IPS DF 4.7 (cell line): Measurements from ENCODE around the gene SLC17A8.
"Not testable (repeated sequence)": the region's sequence is repeated elsewhere in the genome, so short reads cannot be mapped to it uniquely, and the experiment has no call there.

Experiments used
- DNase-seq: peaks from one replicate; pipeline ENCODE4 v3.0.0-alpha.2; 2013; ENCODE audit warnings: low spot score; ENCODE audit errors: extremely low read depth

The SLC17A8 gene

DNA sequence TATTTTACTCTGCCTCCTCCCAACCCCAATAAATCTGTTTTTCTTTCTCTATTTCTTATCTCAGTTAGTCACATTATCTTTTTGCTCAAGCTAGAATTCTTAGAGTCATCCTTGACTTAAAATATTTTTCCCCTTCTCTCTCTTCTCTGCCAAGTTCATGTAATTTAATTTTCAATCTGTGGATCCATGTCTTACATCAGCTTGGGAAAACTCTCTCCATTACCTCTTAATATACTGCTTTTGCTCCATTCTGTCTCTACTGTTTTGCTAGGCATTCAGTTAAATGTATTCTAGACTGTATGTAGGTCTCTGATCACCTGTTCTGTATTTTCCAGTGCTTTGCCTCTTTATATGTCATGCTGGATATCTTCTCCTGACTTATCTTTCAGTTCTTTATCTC, 65.8 kb downstream of the SLC17A8 start:
- DNase-seq = no peak

DNA sequence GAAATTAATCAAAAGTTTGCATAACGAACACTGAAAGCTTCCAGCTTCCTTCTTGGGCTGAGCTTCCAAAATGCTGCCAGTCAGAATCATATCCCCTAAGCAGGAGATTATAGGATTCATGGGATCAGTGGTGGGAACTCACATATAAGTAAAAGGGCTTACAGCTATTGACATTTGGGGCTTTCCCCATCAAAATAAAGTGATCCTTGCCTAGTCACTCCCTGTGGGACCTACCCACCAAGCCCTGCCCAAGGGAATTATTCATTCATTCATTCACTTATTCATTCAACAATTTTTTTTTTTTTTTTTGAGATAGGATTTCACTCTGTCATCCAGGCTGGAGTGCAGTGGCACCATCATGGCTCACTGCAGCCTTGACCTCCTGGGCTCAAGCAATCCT, 69.3 kb downstream of the SLC17A8 start:
- DNase-seq = no peak

DNA sequence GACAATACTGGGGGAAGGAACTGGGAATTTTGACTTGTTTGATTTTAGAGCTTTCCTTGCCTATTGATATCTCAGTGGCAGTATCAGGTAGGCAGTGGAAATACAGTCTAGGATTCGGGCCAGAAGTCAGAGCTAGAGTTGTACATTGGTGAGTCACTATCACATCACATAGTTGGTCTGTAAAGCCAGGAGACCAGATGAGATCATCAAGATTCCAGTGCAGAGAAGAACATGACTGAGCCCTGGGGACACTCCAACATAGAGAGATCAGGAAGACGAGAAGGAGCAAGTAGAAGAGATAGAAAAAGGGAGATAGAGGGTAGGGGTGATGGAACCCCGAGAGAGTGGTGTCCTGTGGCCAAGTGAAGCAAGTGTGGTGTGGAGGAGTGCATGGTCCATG, 70.2 kb downstream of the SLC17A8 start:
- DNase-seq = no peak

DNA sequence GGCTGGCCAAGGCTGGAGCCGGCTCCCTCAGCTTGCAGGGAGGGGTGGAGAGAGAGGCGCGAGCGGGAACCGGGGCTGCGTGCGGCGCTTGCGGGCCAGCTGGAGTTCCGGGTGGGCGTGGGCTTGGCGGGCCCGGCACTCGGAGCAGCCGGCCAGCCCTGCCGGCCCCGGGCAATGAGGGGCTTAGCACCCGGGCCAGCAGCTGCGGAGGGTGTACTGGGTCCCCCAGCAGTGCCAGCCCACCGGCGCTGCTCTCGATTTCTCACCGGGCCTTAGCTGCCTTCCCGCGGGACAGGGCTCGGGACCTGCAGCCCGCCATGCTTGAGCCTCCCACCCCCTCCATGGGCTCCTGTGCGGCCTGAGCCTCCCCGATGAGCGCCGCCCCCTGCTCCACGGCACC, 73.4 kb downstream of the SLC17A8 start:
- not testable (repeated sequence) for DNase-seq

DNA sequence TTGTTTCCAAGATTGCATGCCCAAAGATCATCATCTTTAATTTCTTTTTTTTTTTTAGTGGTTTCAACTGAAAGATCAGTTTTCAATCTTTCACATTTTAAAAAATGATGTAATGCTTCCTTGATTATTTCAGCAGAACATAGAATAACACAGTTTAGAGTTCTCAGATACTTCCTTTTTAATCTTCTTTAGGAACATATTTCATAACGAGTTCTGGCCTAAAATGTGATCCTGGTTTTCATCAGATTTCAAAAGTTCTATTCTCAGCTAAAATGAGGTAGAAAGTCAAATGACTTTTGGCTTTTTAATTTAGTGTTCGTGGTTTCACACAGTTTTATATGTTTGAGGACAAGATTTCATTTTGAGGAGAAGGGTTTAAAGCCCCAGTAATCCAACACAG, 76.8 kb downstream of the SLC17A8 start:
- DNase-seq = no peak

DNA sequence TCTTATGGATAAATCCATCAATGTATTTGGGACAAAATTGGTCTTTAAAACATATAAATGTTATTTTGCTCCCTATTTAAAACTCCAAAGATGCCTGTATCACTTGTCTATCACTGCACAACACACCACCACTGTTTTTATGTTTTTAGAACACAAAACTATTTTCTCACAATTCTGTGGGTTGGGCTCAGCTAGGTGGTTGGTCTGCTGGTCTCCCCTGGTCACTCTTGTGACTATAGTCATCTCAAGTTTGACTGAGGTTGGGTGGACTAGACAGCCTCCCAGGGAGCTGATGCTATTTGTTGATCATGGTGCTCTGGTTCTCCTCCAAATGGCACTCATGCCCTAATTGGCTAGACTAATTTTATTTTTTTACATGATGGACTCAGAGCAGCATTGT, 77.3 kb downstream of the SLC17A8 start:
- DNase-seq = no peak

DNA sequence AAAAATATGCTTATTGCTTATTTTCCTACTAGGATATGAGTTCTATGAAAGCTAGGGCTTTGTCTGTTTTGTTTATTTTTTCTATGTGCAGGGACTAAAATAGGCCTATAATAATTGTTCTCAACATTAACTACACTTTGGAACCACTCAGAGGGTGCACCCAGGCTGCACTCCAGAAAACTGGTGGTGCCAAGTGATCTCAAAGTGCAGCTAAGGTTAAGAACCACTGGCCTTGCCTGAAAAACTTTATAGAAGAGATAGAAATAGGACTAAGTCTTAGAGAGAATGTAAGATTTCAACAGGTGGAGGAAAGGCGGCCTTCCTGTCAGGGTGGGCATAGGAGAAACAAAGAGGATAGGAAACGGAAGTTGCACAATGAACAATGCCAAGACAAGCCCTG, 79.1 kb downstream of the SLC17A8 start:
- DNase-seq = no peak

DNA sequence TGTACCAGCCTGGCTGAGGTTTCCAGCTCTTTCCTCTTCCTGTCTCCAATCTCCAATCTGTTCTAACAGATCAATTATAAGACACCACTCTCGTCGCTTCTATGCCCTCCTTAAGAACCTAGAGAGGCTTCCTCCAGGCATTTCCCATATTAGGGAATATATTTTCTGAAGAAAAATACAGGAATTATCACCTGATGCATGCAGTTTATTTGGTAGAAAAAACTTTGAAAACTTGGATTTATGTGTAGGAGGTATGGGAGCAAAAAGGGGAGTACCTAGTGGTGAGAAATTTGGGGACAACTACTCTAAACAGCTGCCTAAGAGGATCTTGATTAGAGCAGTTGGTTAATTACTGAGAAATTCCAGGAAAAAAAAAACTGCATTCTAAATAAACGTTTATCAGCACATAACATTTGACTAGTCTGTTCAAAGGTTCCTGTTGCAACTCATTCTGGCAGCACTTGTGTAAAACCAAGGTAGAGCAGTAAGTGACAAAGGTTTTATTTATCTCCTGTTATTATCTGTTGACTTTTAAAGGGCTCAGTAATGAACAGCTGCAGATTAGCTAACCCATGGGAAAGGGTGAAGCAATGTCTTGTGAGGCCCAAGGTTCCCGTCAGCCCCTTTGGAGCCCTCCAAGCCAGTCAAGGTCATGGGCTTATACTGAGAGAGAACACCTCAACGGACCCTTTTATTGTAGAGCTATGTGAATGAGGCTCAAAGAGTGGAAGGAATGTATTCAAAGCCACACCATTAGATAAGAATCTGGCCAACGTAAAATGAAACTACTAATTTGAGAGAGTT, 80.4 kb downstream of the SLC17A8 start:
- DNase-seq = no peak

DNA sequence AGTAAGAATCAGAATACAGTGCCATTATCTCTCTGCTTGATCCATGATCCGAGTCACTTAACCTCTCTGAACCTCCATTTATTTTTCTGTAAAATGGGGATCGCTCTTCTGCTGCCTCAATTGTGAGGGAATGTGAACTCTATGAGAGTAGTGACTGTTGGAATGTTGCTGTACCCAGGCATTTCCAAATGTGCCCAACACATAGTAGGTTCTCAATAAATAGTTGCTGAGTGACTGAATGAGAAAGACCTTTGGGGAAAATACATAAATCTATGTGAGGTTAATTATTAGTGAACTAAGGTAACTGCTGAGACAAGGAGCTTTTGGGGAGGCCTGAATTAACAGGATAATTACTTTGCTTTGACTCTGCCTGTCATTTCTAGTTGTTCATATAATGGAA, 82.9 kb downstream of the SLC17A8 start:
- no peak for DNase-seq

DNA sequence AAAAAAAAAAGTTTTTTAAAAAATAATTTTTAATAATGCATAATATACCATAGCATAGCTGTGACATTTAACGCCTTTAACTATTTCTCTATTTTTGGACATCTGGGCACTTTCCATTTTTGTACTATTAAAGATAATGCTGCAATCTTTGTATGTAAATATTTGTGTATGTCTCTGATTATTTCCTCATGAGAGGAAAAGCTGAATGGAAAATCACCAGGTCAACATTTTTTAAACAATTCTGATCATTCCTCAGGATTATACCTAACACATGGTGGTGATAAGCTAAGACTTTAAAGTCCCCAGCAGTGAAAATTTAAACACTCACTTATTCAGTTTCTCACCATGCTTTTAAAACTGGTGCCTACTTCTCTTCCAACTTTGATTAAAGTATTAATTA, 85.5 kb downstream of the SLC17A8 start:
- no peak for DNase-seq

DNA sequence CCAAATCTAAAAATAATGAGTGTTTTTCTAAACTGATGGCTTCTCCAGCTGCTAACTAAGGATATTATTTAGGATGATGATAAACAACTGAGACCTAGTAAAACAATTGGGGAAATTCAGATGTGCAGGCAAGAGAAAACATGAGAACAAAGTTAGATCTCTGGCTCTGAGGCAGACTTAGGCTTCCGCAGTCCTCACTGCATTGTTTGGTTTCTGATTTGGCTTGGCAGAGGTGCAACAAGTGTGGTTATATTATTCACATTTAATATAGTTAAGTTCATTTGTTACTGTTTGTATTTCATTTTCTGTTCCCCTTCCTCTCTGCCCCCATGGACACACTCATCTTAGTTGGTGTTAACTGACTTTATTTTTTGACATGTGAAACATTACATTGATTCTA, 86.6 kb downstream of the SLC17A8 start:
- DNase-seq = no peak

DNA sequence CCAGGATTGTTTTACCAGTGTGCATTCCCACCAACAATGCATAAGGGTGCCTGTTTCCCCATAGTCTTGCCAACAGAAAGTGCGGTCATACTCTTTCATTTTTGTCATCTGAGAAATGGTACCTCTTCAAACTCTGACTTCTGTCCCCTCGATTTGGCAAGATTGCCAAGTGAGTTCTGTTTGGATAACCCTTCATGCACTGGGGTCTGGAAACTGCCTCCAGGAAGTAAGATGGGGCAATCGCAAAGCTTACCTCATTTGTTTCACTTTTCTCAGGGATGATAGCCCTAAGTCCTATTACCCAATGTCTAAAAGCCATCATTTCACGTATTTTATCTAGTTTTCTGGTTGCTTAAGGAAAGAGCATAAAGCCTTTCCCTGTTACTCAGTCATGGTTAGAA, 88.2 kb downstream of the SLC17A8 start:
- no peak for DNase-seq

DNA sequence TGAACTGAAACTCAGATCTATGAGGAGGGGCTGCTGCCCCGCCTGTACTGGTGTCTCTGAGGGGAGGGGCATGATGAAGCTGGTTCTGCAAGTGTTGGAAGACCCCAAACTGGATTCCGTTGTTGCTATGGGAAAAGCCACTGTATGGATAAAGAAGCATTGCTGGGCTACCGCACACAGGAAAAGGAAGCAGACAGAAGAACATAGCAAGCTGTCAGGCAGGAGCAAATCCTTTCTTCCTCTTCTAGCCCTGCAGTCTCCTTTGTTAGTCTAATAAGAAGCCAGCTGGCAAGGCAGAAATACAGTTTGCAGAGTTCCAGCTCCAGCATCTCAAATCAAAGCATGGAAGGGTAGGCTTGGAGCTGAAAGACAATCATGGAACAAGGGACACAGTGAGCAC, 90.5 kb downstream of the SLC17A8 start:
- DNase-seq = no peak

DNA sequence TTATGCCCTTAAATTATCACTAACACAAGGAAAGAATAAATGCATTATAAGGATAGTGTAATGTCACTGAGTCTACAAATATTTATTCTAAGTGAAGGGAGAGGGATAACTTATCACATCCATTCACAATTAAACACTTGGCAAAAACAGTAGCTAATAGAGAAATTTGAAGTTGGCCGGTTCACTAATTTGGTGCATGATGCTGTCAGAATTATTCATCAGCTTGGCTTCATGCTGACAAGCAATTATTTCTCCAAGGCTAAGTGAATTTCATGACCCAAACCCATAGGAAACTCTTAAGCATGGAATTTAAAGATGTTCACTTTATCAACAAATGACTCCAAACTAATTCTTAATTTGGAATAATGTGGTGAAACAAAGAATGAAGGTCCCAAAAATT, 91.8 kb downstream of the SLC17A8 start:
- no peak for DNase-seq

DNA sequence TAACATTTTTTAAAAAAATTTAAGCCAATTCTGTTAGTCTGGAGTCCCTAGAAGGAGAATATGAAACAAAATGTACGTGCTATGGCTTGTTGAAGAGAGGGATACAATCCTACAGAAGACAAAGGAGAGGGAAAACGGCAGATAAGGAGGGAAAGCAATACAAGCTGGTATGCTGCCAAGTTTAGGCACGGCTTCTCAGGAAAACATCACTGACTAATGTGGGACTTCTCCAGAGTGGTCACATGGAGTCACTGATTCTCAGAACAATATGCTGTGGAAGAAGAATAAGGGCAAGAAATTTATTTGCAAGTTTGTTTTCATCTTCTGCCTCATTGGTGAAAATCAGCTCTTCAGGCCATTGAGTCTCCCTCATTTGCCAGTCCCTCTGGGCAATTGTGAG, 93.9 kb downstream of the SLC17A8 start:
- no peak for DNase-seq

DNA sequence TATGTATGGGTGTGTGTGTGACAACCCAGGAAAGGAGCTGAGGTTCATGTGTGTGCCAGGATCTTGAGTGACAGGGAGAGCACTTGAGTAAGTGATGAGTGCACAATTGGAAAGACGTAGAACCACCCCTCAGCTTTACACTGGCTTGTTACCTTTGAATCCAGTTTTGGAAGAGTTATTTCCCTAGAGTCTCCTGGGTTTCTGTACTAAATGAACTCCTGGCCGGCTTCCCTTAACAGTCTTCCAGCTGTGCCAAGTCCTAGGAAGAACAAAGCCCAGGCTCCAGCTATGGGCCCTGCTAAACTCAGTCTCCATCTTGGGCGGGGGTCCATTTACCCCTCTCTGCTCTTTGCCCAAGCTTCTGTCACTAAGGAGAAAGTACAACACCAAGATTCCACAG, 97.1 kb downstream of the SLC17A8 start:
- no peak for DNase-seq

DNA sequence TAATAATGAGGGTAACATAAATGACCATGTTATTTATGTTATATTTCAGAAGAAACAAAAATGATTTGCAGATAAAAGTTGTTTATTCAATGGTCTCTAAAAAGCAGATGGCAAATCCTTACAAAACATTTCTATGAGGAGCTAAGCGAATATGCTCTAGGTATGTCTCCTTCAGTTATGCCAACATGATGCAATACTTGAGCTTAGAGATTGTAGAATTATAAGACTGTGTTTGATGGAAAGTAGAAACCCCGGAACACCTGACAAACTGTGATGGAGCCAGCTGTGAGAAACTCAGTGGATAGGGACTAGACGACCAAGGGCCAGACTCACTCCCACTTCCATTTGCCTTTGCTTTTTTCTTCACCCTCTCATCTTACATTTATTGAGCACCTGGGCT, 99.0 kb downstream of the SLC17A8 start:
- no peak for DNase-seq

DNA sequence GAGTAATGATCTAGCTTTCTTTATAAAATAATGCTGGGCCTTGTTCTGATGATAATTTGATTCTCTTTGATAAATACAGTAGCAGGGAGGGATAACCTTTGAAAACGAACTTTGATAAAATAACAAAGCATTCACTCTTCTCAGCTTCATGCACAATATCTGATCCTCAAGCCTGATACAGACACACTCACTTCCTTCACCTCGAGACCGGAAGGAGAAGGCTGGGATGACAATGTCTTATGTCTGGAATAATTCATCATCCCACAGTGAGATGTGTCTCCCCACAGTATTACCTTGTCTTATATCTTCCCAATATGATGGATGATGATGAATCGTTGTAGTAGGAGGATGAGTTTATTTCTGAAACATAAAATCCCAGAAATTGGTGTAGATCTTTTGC, 101.3 kb downstream of the SLC17A8 start:
- DNase-seq = no peak

DNA sequence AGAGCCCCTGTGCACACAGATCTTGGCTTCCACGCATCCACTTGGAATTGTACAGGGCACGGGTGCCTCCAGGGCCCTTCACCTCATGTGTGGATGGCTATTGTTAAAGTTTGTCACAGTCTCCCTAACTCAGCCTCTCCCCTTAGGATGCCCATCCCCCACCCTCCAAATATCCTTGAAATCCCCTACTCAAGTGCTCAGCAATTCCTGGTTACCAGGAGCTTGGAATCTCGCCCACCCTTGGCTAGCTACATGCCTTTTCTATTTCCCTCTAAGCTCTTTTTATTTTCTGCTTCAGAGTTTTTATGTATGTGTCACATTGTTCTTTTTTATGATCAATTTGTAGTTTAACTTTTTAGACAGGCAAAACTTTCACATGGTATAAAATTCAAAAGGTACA, 103.8 kb downstream of the SLC17A8 start:
- DNase-seq = no peak

DNA sequence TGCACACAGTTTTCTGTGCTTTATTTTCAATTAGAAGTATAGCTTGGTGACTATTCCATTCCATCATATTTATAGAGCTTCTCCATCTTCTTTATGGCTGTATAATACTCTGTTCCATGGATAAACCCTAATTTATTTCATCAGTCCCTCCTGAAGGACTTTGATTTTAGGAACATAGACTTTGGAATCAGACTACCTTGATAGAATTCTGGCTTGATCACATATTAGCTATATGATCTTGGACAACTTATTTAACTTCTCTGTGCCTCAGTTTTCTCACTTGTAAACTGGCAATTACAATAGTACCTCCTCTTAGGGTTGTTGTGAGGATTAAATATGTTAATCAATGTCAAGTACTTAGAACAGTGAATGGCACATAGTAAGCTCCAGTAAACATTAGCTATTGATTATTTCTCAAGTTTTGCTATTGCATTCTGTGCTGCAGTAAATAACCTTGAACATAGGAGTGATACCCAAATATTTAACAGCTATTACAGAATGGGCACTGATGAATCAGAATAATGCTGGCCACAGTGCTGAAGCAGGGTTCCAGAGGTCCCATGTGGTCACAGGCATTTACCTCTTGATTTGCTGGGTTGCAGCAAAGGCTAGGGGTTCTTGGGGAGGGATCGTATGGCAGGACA, 104.6 kb downstream of the SLC17A8 start:
- DNase-seq = no peak

DNA sequence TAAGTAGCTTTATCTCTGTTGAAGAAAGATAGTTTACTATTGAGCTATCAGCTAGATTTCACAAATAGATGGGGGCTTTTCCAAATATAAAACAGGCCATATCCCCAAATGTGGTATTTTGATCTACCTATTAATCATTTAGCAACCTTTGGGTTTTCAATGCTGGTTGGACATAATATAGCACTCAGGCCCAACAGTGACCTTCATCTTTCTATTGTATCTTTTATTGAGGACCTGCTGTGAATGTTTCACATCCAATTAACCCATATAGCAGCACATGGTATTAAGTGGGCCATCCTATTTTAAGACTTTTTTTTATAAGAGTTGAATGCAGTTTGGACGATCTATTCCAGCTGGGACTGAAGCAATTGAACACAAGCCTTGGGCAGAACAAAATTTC, 106.8 kb downstream of the SLC17A8 start:
- no peak for DNase-seq

DNA sequence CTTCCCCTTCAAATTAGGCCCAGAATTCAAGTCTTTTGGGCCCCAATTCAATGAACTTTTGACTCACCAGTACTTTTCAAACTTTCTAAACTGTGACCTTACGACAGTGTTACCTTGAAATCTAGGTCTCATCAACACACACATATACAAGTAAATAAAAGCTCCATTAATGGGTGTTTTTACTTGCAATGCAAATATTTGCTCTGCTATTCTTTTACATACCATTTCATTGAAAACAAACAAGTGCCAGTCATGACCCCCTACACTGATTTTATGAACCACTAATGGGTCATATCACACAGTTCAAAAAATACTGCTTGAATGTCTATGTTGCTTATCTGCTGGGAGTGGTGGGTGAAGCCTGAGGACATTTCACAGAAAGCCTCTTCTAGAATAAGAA, 107.7 kb downstream of the SLC17A8 start:
- DNase-seq = no peak

DNA sequence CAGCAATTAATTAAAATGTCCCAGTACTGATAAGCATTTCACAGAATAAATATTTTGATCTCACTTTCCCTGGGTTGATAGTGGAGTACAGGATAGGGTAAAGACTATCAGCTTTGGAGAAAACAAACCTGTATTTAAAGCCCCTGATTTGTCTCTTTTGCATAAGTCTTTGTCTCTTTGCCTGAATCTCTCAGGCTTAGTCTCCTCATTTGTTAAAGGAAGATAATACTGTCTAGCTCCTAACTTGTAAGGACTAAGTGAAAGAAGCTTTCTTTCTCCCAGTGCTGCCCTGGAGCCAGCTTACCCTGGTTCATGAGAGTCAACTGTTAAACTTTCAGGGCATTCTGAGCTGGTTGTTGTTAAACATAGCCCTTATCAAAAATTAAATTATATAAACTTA, 111.3 kb downstream of the SLC17A8 start:
- DNase-seq = no peak
